Hepatocyte (in vitro differentiated cells): ENCODE measurements around the gene FNDC3B. TPM values are rescaled to one million over a fixed set of nuclear protein-coding genes. Genes with fewer than 3 reads are reported as not detected.

Experiments
- DNase-seq: peaks from one replicate; pipeline ENCODE4 v3.0.0-alpha.2; 2016; ENCODE audit warnings: low spot score
- H2AFZ ChIP-seq: fragments of 200-600 bp; sonication (generic); 2 replicates; pipeline ENCODE4 v1.6.0; 2016; ENCODE audit warnings: antibody characterized with exemption, mild to moderate bottlenecking
- H3K27ac ChIP-seq: fragments of 200-600 bp; sonication (generic); 2 replicates; pipeline ENCODE4 v1.5.1; 2016; ENCODE audit warnings: mild to moderate bottlenecking
- H3K27me3 ChIP-seq: fragments of 200-600 bp; sonication (generic); 2 replicates; pipeline ENCODE4 v1.6.1; 2016
- H3K36me3 ChIP-seq: fragments of 200-600 bp; sonication (generic); replicated peaks from 2 replicates; pipeline ENCODE4 v1.5.1; 2016; ENCODE audit warnings: low read depth; ENCODE audit not compliant: insufficient read depth
- H3K4me1 ChIP-seq: fragments of 200-600 bp; sonication (generic); 2 replicates; pipeline ENCODE4 v1.5.1; 2016; ENCODE audit warnings: mild to moderate bottlenecking, moderate library complexity; ENCODE audit not compliant: insufficient read depth
- H3K4me2 ChIP-seq: fragments of 200-600 bp; sonication (generic); 2 replicates; pipeline ENCODE4 v1.6.0; 2016
- H3K4me3 ChIP-seq: fragments of 200-600 bp; sonication (generic); 2 replicates; pipeline ENCODE4 v1.5.1; 2016; ENCODE audit warnings: mild to moderate bottlenecking
- H3K79me2 ChIP-seq: fragments of 200-600 bp; sonication (generic); 2 replicates; pipeline ENCODE4 v1.6.0; 2017; ENCODE audit warnings: mild to moderate bottlenecking
- H3K9me2 ChIP-seq: fragments of 200-600 bp; sonication (generic); replicated peaks from 2 replicates; pipeline ENCODE4 v1.6.0; 2017; ENCODE audit warnings: mild to moderate bottlenecking; ENCODE audit not compliant: insufficient read depth
- H3K9me3 ChIP-seq: fragments of 200-600 bp; sonication (generic); 2 replicates; pipeline ENCODE4 v1.5.1; 2016; ENCODE audit warnings: low read depth, mild to moderate bottlenecking
- H4K20me1 ChIP-seq: fragments of 200-600 bp; sonication (generic); 2 replicates; pipeline ENCODE4 v1.6.0; 2016; ENCODE audit warnings: mild to moderate bottlenecking; ENCODE audit not compliant: insufficient read depth, poor library complexity, severe bottlenecking
- CTCF ChIP-seq: fragments of 200-600 bp; sonication (generic); IDR thresholded peaks from 2 replicates; pipeline ENCODE4 v1.5.1; 2016; ENCODE audit warnings: antibody characterized with exemption, mild to moderate bottlenecking; ENCODE audit not compliant: poor library complexity
- EZH2 ChIP-seq: fragments of 200-600 bp; sonication (generic); IDR thresholded peaks from 2 replicates; pipeline ENCODE4 v1.6.1; 2016; ENCODE audit warnings: antibody characterized with exemption, mild to moderate bottlenecking, borderline replicate concordance
- EZH2phosphoT487 ChIP-seq: fragments of 200-600 bp; sonication (generic); IDR thresholded peaks from one replicate; pipeline ENCODE4 v1.6.1; 2018; ENCODE audit warnings: antibody characterized with exemption, mild to moderate bottlenecking, low read depth, moderate library complexity; ENCODE audit not compliant: unreplicated experiment, severe bottlenecking
- WGBS: methylation state at CpG from one replicate; pipeline ENCODE4 v1.1.6; 2016; ENCODE audit warnings: low lambda C conversion rate; ENCODE audit errors: missing lambda C conversion rate; 5-methylcytosine and 5-hydroxymethylcytosine counted together
- polyA plus RNA-seq: library from polyadenylated mRNA; unstranded; fragments of >200 nt; fragmentation: Nextera tagmentation; extraction: Ambion mirVana; gene quantifications from 2 replicates; pipeline ENCODE4 v1.2.1, GENCODE V29; 2016
- total RNA-seq: library from RNA; depleted of rRNA; stranded (reverse); fragments of >200 nt; gene quantifications from 2 replicates; pipeline ENCODE4 v1.2.3, GENCODE V29; 2014

Gene FNDC3B
- total and polyA plus RNA-seq, 2 experiments from 2014 or later: 61.2 to 113 TPM

GRCh38 chr3:172099495-172099808 is 60.1 kb downstream of the FNDC3B start:
- H3K4me2 ChIP-seq: no peak overlapping the region
- H3K27ac ChIP-seq: no peak overlapping the region
- peaks cover 98% of the 10 kb centered on the region for H3K79me2 ChIP-seq
- H3K9me3 ChIP-seq: no peaks in the 10 kb centered on the region
- no peaks in the 10 kb centered on the region for H3K9me2 ChIP-seq
- no peak overlapping the region for H2AFZ ChIP-seq
- H3K27me3 ChIP-seq: no peaks in the 10 kb centered on the region
- H3K4me1 ChIP-seq: peaks cover 51% of the 10 kb centered on the region
- 33% methylated on average over 1 of the region's 1 CpG for WGBS
- no peak overlapping the region for H3K4me3 ChIP-seq
- no peaks in the 10 kb centered on the region for H3K36me3 ChIP-seq
- no peak for DNase-seq
- peaks cover 25% of the 10 kb centered on the region for H4K20me1 ChIP-seq
- no peak for TF ChIP-seq EZH2phosphoT487
- TF ChIP-seq EZH2: no peak
- no peak for TF ChIP-seq CTCF

- Histone ChIP-seq H3K27ac (no peak overlapping the region), H2AFZ (no peak overlapping the region), H4K20me1 (peaks cover 33% of the 10 kb centered on the region), H3K27me3 (no peaks in the 10 kb centered on the region), H3K4me3 (no peak overlapping the region), H3K79me2 (peaks cover 98% of the 10 kb centered on the region), H3K4me2 (no peak overlapping the region), H3K36me3 (no peaks in the 10 kb centered on the region), H3K9me2 (no peaks in the 10 kb centered on the region), H3K9me3 (no peaks in the 10 kb centered on the region), H3K4me1 (peaks cover 61% of the 10 kb centered on the region)
- 90% methylated on average over 2 of the region's 2 CpGs for WGBS
- TF ChIP-seq CTCF (no peak), EZH2phosphoT487 (no peak), EZH2 (no peak)
- DNase-seq: no peak
Observed at GRCh38 chr3:172100482-172100881, 61.1 kb downstream of the FNDC3B start.

GRCh38 chr3:172101107-172101506 is 61.7 kb downstream of the FNDC3B start:
- H3K9me3 ChIP-seq: no peaks in the 10 kb centered on the region
- H3K79me2 ChIP-seq: peaks cover 98% of the 10 kb centered on the region
- no peak overlapping the region for H3K27ac ChIP-seq
- DNase-seq: no peak
- H3K4me2 ChIP-seq: no peak overlapping the region
- no peaks in the 10 kb centered on the region for H3K27me3 ChIP-seq
- H3K9me2 ChIP-seq: no peaks in the 10 kb centered on the region
- H4K20me1 ChIP-seq: peaks cover 36% of the 10 kb centered on the region
- H3K4me3 ChIP-seq: no peak overlapping the region
- H3K4me1 ChIP-seq: peaks cover 61% of the 10 kb centered on the region
- H2AFZ ChIP-seq: no peak overlapping the region
- TF ChIP-seq CTCF (no peak), EZH2phosphoT487 (no peak), EZH2 (no peak)
- WGBS: 56% methylated on average over 3 of the region's 3 CpGs
- no peaks in the 10 kb centered on the region for H3K36me3 ChIP-seq
